ENCODE measurements around the gene MDC1. TPM values are rescaled to one million over a fixed set of nuclear protein-coding genes. Genes with fewer than 3 reads are reported as not detected.

MDC1 gene
- total and polyA plus RNA-seq, 2 of the 13 experiments (the other 11 are each of a cell fraction or from before 2014, with no cell fraction given), result 8.4 to 14.0 TPM

GRCh38 chr6:30720738-30721197, 3.7 kb upstream of the MDC1 start (continued):
- no peak for TF ChIP-seq TRIM22 (IDR thresholded peaks at IDR 0.05)
- no peak for TF ChIP-seq ZFYVE20 (CRISPR knock-in tag; IDR thresholded peaks at IDR 0.05; ENCODE audit: borderline replicate concordance, low read depth)
- TF ChIP-seq NR3C1 (CRISPR knock-in tag; IDR thresholded peaks at IDR 0.05), result no peak
- no peak for TF ChIP-seq IRF1 (CRISPR knock-in tag; IDR thresholded peaks at IDR 0.05; ENCODE audit: low read depth)
- no peak for TF ChIP-seq ZNF576 (CRISPR knock-in tag; IDR thresholded peaks at IDR 0.05)
- TF ChIP-seq ARNTL (CRISPR knock-in tag; IDR thresholded peaks at IDR 0.05), result no peak; the same call in 1 of the 2 replicates
- TF ChIP-seq HOXA9 (CRISPR knock-in tag; IDR thresholded peaks at IDR 0.05; ENCODE audit: borderline replicate concordance), result 0 out of 2 replicates have a peak, but pooled peaks have one; percentile 75
- no peak for TF ChIP-seq ZNF33A (CRISPR knock-in tag; IDR thresholded peaks at IDR 0.05; ENCODE audit: borderline replicate concordance)
- TF ChIP-seq TRIM24 (CRISPR knock-in tag; IDR thresholded peaks at IDR 0.05), result no peak
- no peak for TF ChIP-seq ZNF143 (CRISPR knock-in tag; IDR thresholded peaks at IDR 0.05)
- TF ChIP-seq BCL3 (CRISPR knock-in tag; IDR thresholded peaks at IDR 0.05), result no peak
- no peak for TF ChIP-seq ZNF878 (CRISPR knock-in tag; IDR thresholded peaks at IDR 0.05)
- TF ChIP-seq ARID2 (CRISPR knock-in tag; IDR thresholded peaks at IDR 0.05; ENCODE audit: borderline replicate concordance), result peak; percentile 10; the same call in 1 of the 2 replicates
- TF ChIP-seq AGO2 (optimal IDR thresholded peaks at IDR 0.05; ENCODE audit: low read depth, low read length), result peak; percentile 50
- TF ChIP-seq HINFP (CRISPR knock-in tag; IDR thresholded peaks at IDR 0.05; ENCODE audit: low read depth), result no peak
- 0 out of 2 replicates have a peak, but pooled peaks have one; percentile 16 for TF ChIP-seq NAIF1 (CRISPR knock-in tag; IDR thresholded peaks at IDR 0.05; ENCODE audit: borderline replicate concordance)
- no peak for TF ChIP-seq ZNF883 (CRISPR knock-in tag; IDR thresholded peaks at IDR 0.05; ENCODE audit: not compliant biosample characterization)
- TF ChIP-seq ZNF766 (CRISPR knock-in tag; IDR thresholded peaks at IDR 0.05; ENCODE audit: borderline replicate concordance), result no peak
- TF ChIP-seq ZNF3 (CRISPR knock-in tag; IDR thresholded peaks at IDR 0.05), result peak; percentile 40; the same call in 1 of the 2 replicates
- 0 out of 2 replicates have a peak, but pooled peaks have one; percentile 37 for TF ChIP-seq TP53 (CRISPR knock-in tag; conservative IDR thresholded peaks at IDR 0.05)
- no peak; the same call in 1 of the 2 replicates for TF ChIP-seq PATZ1 (CRISPR knock-in tag; IDR thresholded peaks at IDR 0.05)

Measured in HepG2 (cell line).